Middle frontal gyrus (tissue), 1 donor: Measurements from ENCODE around the gene RHBDL1.

ENCODE experiments used
- DNase-seq: peaks from one replicate; pipeline ENCODE4 v3.0.0-alpha.2; 2015; ENCODE audit warnings: low spot score; ENCODE audit errors: extremely low spot score

RHBDL1 gene

DNA sequence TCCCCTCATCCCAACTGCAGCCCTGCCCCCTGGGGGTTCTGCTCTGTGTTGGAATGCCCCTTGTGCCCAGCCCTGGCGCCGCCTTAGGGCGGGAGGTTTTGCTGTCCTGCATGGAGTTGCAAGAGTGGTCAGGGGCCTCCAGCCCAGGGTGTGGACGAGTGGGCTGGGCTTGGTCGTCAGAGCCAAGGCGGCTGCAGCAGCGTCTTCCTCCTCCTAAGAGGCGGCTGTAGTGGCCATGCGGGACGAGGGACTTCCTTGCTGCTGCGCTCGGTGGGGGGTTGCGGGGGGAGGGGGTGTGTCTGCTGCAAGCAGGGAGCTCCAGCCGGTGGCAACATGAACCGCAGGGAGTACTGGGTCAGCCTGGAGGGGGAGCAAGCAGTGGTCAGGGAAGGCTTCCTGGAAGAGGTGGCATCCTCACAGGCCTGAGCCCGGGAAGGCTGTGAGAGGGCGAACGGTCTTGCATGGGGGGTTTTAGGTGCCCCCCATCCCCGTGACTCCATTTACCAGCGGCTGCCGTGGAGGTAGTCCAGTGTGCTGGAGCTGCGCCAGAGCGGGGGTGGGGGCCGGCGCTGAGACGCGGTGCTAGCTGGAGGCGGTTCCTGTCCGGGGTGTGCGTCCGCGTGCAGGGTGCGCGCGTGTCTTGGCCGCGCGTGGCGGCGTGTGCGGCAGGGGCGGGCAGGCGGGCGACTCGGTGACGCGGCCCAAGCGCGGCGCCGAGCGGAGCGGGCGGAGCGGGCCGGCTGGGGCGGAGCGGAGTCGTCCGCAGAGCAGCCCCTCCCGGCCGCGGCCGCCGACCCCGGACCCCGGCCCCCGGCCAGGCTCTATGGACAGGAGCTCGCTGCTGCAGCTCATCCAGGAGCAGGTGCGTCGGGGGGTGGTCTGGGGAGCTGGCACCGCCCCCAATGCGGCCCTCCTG lies at the start of gene RHBDL1:
TSS of gene RHBDL1 (plus strand) at position 704 of the 916 bp plus-strand sequence. CDS start at position 824, 120 bp downstream.
- peak; percentile 44 for DNase-seq

GRCh38 chr16:625977-626765 lies 49.3 kb upstream of the RHBDL1 start:
- DNase-seq = no peak

GRCh38 chr16:626787-627453 lies 48.6 kb upstream of the RHBDL1 start:
- peak; percentile 33 for DNase-seq

DNA sequence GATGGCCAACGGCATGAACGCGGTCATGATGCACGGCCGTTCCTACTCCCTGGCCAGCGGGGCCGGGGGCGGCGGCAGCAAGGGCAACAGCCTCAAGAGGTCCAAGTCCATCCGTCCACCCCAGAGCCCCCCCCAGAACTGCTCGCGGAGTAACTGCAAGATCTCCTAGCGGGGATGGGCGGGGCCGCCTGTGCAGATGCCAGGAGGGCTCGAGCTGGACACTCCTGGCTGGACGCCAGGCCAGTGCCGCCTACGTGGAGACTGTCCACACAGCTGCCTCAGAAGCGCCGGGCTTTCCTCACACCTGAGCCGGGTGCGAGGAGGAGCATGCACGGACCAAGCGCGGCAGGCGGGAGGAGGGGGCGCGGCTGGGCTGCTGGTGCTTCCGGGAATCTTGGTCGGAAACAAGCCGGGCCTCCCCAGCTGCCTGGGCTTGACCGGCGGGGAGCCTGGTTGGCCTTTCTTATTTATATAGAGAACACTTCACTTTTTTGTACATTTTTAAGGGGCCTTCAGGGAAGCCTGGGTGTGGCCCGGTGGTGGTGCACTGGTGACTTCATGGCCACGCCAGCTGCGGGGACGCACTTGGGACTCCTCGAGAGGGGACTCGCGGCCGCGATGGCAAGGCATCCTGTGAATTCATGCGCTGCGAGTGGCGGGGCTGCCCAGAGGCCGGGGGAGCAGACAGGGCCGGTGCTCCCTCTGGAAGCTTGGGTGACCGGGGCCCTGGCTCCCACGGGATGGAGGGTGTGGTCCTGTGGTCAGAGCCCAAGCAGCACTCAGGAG lies 47.8 kb upstream of the RHBDL1 start:
- DNase-seq = no peak

DNA sequence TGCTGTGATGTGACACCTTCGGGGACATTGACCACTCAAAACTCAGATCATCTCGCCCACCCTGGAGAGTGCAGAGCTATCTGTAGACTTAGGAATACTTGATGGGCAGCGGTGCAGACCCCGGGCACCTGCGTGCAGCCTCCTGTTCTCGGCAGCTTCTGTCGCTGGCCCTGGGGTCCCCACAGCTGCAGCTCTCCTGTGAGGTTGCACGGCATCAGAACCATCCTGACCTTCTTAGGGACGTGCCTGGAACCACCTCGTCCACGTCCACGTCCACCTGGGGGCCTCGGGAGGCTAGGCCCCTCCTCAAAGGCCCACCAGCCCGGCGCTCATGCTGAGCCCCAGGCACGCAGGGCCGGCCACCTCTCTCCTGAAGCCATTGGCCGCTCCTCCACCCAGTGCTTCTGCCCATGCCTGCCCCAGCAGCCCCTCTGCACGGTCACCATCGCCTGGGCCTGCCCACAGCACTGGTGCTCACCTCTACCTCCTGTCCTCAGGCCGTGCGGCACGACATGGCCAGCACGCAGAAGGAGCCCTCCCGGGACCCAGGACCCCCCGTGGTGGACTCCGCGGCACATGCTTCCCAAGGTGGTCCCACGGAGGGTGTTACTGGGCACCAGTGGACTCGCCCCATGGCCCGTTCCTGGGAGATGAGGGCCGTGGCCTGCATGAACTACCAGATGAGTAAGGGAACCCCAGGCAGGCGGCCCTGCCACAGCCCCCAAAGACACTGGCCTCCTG lies 47.0 kb upstream of the RHBDL1 start:
- no peak for DNase-seq

DNA sequence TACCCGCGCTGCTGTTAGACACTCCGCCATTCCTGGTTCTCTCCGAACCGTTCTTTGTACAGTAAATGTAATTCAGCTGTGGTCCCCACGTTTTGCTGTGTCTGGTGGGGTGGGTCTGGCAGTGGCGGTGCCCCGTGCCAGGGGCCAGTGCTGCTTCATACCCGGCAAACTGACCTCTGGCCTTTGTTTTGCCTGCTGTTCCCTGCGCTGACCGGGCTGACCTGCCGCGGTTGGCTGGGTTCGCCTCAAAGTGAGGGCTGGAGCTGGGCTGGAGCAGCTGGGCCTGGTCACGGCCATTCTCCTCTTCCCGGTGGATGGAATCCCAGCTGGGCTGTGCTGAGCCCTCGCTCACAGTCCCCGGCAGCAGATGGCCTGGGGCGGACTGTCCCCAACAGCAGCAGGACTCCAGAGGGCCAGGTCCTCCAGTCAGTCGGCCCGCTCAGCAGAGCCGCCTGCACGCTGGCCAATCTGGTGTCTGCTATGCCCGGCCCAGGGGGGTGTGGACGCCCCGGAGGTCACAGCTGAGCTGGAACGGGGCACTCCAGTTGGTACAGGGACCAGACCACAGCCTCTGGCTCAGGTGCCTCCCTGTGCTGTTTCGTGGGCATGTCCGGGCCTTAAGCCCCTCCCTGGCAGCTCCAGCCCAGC lies 46.2 kb upstream of the RHBDL1 start:
- no peak for DNase-seq

- no peak for DNase-seq
Observed at GRCh38 chr16:629833-630248, 45.6 kb upstream of the RHBDL1 start.

- DNase-seq = no peak
Observed at GRCh38 chr16:630249-630814, 45.1 kb upstream of the RHBDL1 start.

GRCh38 chr16:630815-631405 lies 44.6 kb upstream of the RHBDL1 start, which contains the start of gene WFIKKN1:
TSS of gene WFIKKN1 (plus strand) at chr16:630985. CDS start at chr16:631254, 269 bp downstream.
- DNase-seq = no peak

GRCh38 chr16:631808-632358 lies 43.6 kb upstream of the RHBDL1 start:
- DNase-seq = no peak

DNA sequence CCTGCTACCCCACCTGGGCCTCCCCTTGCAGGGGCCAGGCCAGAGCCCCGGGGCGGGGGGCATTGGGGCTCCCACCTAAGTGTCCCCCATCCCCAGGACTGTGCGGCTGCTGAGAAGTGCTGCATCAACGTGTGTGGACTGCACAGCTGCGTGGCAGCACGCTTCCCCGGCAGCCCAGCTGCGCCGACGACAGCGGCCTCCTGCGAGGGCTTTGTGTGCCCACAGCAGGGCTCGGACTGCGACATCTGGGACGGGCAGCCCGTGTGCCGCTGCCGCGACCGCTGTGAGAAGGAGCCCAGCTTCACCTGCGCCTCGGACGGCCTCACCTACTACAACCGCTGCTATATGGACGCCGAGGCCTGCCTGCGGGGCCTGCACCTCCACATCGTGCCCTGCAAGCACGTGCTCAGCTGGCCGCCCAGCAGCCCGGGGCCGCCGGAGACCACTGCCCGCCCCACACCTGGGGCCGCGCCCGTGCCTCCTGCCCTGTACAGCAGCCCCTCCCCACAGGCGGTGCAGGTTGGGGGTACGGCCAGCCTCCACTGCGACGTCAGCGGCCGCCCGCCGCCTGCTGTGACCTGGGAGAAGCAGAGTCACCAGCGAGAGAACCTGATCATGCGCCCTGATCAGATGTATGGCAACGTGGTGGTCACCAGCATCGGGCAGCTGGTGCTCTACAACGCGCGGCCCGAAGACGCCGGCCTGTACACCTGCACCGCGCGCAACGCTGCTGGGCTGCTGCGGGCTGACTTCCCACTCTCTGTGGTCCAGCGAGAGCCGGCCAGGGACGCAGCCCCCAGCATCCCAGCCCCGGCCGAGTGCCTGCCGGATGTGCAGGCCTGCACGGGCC lies 42.8 kb upstream of the RHBDL1 start:
- DNase-seq = no peak

DNA sequence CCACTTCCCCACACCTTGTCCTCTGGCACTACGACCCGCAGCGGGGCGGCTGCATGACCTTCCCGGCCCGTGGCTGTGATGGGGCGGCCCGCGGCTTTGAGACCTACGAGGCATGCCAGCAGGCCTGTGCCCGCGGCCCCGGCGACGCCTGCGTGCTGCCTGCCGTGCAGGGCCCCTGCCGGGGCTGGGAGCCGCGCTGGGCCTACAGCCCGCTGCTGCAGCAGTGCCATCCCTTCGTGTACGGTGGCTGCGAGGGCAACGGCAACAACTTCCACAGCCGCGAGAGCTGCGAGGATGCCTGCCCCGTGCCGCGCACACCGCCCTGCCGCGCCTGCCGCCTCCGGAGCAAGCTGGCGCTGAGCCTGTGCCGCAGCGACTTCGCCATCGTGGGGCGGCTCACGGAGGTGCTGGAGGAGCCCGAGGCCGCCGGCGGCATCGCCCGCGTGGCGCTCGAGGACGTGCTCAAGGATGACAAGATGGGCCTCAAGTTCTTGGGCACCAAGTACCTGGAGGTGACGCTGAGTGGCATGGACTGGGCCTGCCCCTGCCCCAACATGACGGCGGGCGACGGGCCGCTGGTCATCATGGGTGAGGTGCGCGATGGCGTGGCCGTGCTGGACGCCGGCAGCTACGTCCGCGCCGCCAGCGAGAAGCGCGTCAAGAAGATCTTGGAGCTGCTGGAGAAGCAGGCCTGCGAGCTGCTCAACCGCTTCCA lies 42.0 kb upstream of the RHBDL1 start:
- DNase-seq = no peak

DNA sequence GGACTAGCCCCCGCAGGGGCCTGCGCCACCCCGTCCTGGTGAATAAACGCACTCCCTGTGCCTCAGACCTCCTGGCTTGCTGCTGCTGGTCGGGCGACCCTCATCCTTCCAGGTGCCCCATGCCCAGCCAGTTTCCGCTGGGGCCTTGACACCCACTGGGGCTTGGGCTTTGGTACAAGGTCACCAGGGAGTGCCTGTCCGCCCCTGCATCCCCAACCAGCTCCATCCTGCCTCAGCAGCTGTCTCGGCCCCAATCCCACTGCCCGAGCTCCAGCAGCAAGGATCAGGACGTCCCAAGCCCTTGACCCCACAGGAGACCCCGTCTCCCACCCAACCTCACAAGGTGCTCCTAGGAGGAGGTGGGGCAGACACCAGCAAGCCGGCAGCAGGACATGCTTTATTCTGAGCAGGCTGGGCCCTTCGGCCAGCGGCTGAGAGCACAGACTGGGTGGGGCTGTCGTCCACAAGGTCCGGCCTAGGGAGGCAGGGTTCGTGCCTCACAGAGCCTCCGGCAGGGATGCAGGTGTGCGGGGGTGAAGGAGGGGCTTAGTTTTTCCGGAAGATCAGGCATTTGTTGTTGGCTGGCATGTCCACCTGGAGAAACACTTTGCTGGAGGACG lies 41.3 kb upstream of the RHBDL1 start:
- no peak for DNase-seq

DNA sequence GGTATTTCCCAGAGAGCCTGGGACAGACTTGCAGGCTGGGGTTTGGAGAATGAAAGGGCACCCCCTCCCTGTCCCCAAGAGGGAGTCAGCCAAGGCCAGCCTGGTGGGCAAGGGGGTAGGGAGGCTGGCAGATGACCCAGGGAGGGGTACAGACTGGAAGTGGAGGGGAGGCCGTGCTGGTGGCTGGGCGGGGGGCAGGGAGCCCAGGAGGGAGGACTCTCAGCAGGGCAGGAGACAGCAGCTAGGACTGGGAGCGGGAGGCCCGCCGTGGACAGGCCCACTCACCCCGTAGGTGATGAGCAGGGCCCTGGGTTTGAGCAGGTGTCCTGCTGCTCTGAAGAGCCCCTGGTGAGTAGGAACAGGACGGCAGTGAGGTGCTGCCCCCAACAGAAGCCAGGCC lies 40.5 kb upstream of the RHBDL1 start:
- DNase-seq = no peak

GRCh38 chr16:635573-636205 lies 39.8 kb upstream of the RHBDL1 start:
- DNase-seq = no peak
